Trophoblast cell (in vitro differentiated cells and primary cell): ENCODE measurements around the gene USO1.
A peak's percentile ranks its signal among the peaks of the same experiment; 100 is the strongest.
"Not testable (repeated sequence)": the region's sequence is repeated elsewhere in the genome, so short reads cannot be mapped to it uniquely, and the experiment has no call there.

Source experiments
- DNase-seq, 2 donors: peaks; one replicate each; pipeline ENCODE4 v3.0.0-alpha.2; 2016
- H2AFZ ChIP-seq: 2 replicates; pipeline ENCODE4 v1.6.1; 2013; ENCODE audit warnings: low read length, moderate library complexity, mild to moderate bottlenecking; ENCODE audit not compliant: insufficient read depth, poor library complexity
- H2AK5ac ChIP-seq: 2 replicates; pipeline ENCODE4 v1.6.1; 2013; ENCODE audit warnings: mild to moderate bottlenecking, low read length
- H2BK120ac ChIP-seq: 2 replicates; pipeline ENCODE4 v1.6.1; 2013; ENCODE audit warnings: low read length, mild to moderate bottlenecking, moderate library complexity; ENCODE audit not compliant: insufficient read depth, poor library complexity
- H2BK12ac ChIP-seq: 2 replicates; pipeline ENCODE4 v1.6.1; 2013; ENCODE audit warnings: mild to moderate bottlenecking, low read length, moderate library complexity
- H2BK5ac ChIP-seq: 2 replicates; pipeline ENCODE4 v1.6.1; 2013; ENCODE audit warnings: low read length, low read depth, moderate library complexity, mild to moderate bottlenecking; ENCODE audit not compliant: poor library complexity
- H3K14ac ChIP-seq: 2 replicates; pipeline ENCODE4 v1.6.1; 2013; ENCODE audit warnings: mild to moderate bottlenecking, low read length
- H3K18ac ChIP-seq: 2 replicates; pipeline ENCODE4 v1.6.1; 2013; ENCODE audit warnings: mild to moderate bottlenecking, low read length
- H3K23ac ChIP-seq: 2 replicates; pipeline ENCODE4 v1.6.1; 2013; ENCODE audit warnings: low read length
- H3K27ac ChIP-seq: 2 replicates; pipeline ENCODE4 v1.5.1; 2013; ENCODE audit warnings: low read depth, mild to moderate bottlenecking, inconsistent platforms, low read length, moderate library complexity
- H3K27me3 ChIP-seq: 2 replicates; pipeline ENCODE4 v1.6.1; 2013; ENCODE audit warnings: inconsistent platforms, mild to moderate bottlenecking, low read length, moderate library complexity; ENCODE audit not compliant: insufficient read depth
- H3K36me3 ChIP-seq, 2 experiments: 1 replicate in 1 of 2; 2 replicates in 1 of 2; pipeline ENCODE4 v1.6.1; 2013; ENCODE audit warnings: low read length in 2 of 2, mild to moderate bottlenecking in 2 of 2, moderate library complexity in 1 of 2; ENCODE audit not compliant: insufficient read depth in 2 of 2, control insufficient read depth in 1 of 2
- H3K4ac ChIP-seq: 2 replicates; pipeline ENCODE4 v1.6.1; 2013; ENCODE audit warnings: low read depth, mild to moderate bottlenecking, low read length, moderate library complexity
- H3K4me1 ChIP-seq, 2 experiments: 1 replicate in 1 of 2; 2 replicates in 1 of 2; pipeline ENCODE4 v1.6.1; 2013; ENCODE audit warnings: low read length in 2 of 2, mild to moderate bottlenecking in 2 of 2, moderate library complexity in 1 of 2; ENCODE audit not compliant: insufficient read depth in 2 of 2, control insufficient read depth in 1 of 2
- H3K4me2 ChIP-seq: 2 replicates; pipeline ENCODE4 v1.6.1; 2013; ENCODE audit warnings: inconsistent platforms, mild to moderate bottlenecking, low read length, moderate library complexity
- H3K4me3 ChIP-seq: 2 replicates; pipeline ENCODE4 v1.5.1; 2013; ENCODE audit warnings: mild to moderate bottlenecking, low read depth, low read length, inconsistent platforms
- H3K79me1 ChIP-seq: one replicate; pipeline ENCODE4 v1.6.1; 2013; ENCODE audit warnings: low read length
- H3K79me2 ChIP-seq: 2 replicates; pipeline ENCODE4 v1.6.1; 2013; ENCODE audit warnings: low read length, mild to moderate bottlenecking; ENCODE audit not compliant: control insufficient read depth, insufficient read depth, poor library complexity
- H3K9ac ChIP-seq: 2 replicates; pipeline ENCODE4 v1.6.1; 2013; ENCODE audit warnings: mild to moderate bottlenecking, low read length
- H3K9me3 ChIP-seq: 2 replicates; pipeline ENCODE4 v1.6.1; 2013; ENCODE audit warnings: low read depth, mild to moderate bottlenecking, control low read depth, inconsistent platforms, low read length; ENCODE audit not compliant: insufficient read depth
- H4K12ac ChIP-seq: 2 replicates; pipeline ENCODE4 v1.6.1; 2013; ENCODE audit warnings: low read depth, mild to moderate bottlenecking, low read length, moderate library complexity
- H4K8ac ChIP-seq: 2 replicates; pipeline ENCODE4 v1.6.1; 2013; ENCODE audit warnings: low read depth, mild to moderate bottlenecking, low read length, moderate library complexity
- H4K91ac ChIP-seq: one replicate; pipeline ENCODE4 v1.6.1; 2013; ENCODE audit warnings: low read depth, mild to moderate bottlenecking, low read length, moderate library complexity
- WGBS: extraction: QIAGEN DNeasy Blood & Tissue Kit; methylation state at CpG from one replicate; pipeline ENCODE4 v1.1.7; 2013; ENCODE audit warnings: missing lambda C conversion rate; ENCODE audit not compliant: insufficient read length, insufficient coverage; ENCODE audit errors: extremely low coverage; 5-methylcytosine and 5-hydroxymethylcytosine counted together

USO1 gene

GRCh38 chr4:75725942-75726538 lies 1.7 kb downstream of the USO1 start:
- H3K23ac ChIP-seq, H2BK120ac ChIP-seq, H2AK5ac ChIP-seq, H4K8ac ChIP-seq, H3K4ac ChIP-seq, H4K12ac ChIP-seq, H3K4me1 ChIP-seq, H2AFZ ChIP-seq, H3K14ac ChIP-seq, DNase-seq, H3K18ac ChIP-seq, H4K91ac ChIP-seq, H3K27ac ChIP-seq, H3K9me3 ChIP-seq, H3K27me3 ChIP-seq, H3K79me1 ChIP-seq, H3K4me3 ChIP-seq, H3K9ac ChIP-seq, H2BK5ac ChIP-seq, H2BK12ac ChIP-seq, H3K36me3 ChIP-seq: not testable (repeated sequence)
- no CpG with 5 or more reads among the region's 20 CpGs for WGBS
- peaks cover 14% of the 10 kb centered on the region for H3K79me2 ChIP-seq
- peak overlapping the region; percentile 44 for H3K4me2 ChIP-seq

DNA sequence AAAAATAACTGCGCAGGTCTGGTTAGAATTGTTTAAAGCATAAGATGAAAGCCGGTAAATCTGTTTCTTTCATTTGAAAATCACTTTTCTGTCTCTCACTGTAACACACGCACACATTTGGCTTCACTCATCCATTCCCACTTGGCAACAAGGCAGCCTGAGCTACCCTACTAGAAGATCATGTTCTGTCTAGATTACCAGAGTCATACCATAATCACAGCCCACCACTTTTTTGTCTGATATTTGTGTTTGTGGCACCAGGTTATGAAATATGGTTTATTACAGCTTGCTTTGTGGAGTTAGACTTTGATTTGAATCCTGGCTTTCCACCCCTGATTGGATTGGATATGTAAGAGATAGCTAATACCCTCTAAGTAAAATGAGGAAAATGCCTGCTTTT lies 2.2 kb downstream of the USO1 start:
- Histone ChIP-seq H3K27me3 (no peaks in the 10 kb centered on the region), H3K4me3 (no peak overlapping the region), H3K4me1 (peaks cover 0 to 9% of the 10 kb centered on the region in 2 experiments), H2BK120ac (no peak overlapping the region), H2BK5ac (no peak overlapping the region), H4K12ac (no peak overlapping the region), H3K18ac (no peak overlapping the region), H3K79me2 (peaks cover 14% of the 10 kb centered on the region), H3K4me2 (peak overlapping the region; percentile 30), H2BK12ac (no peak overlapping the region), H3K36me3 (peaks cover 0 to 5% of the 10 kb centered on the region in 2 experiments), H3K14ac (no peak overlapping the region), H3K27ac (no peak overlapping the region), H2AK5ac (no peak overlapping the region), H4K8ac (no peak overlapping the region), H3K9ac (no peak overlapping the region), H3K79me1 (peaks cover 10% of the 10 kb centered on the region), H3K23ac (no peak overlapping the region), H4K91ac (no peak overlapping the region), H3K9me3 (no peaks in the 10 kb centered on the region), H2AFZ (no peak overlapping the region), H3K4ac (peak overlapping the region; percentile 19)
- no peak for DNase-seq
- WGBS, result no CpG with 5 or more reads among the region's 3 CpGs

DNA sequence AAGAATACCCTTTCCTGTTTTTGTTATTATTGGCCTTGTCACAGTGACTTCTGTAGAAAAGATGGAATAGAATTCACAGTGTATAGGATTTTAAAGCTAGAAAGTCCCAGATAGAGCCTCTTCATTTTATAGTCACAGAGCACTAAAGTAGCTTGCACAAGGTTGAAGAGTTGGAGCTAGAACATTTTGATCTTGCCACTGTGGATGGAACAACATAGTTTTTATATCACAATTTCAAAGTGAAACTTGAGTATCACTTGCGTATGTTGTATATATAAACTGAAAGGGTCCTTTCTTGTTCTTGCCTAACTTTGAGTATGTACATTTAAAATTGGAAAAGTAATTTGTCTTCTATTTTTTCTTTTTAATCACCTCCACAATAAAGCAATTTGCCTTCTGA lies 2.7 kb downstream of the USO1 start:
- no peak overlapping the region for H4K8ac ChIP-seq
- no peaks in the 10 kb centered on the region for H3K27me3 ChIP-seq
- no peak overlapping the region for H3K23ac ChIP-seq
- H3K79me2 ChIP-seq, result peaks cover 14% of the 10 kb centered on the region
- no peak overlapping the region for H3K4ac ChIP-seq
- no peak overlapping the region for H3K9ac ChIP-seq
- H3K27ac ChIP-seq, result no peak overlapping the region
- H2BK5ac ChIP-seq, result no peak overlapping the region
- H3K36me3 ChIP-seq, result peaks cover 0 to 5% of the 10 kb centered on the region in 2 experiments
- DNase-seq, result no peak
- peaks cover 10% of the 10 kb centered on the region for H3K79me1 ChIP-seq
- no CpG with 5 or more reads among the region's 1 CpG for WGBS
- no peak overlapping the region for H2BK12ac ChIP-seq
- H3K14ac ChIP-seq, result no peak overlapping the region
- no peak overlapping the region for H3K4me3 ChIP-seq
- no peak overlapping the region for H2BK120ac ChIP-seq
- H3K4me2 ChIP-seq, result no peak overlapping the region
- no peak overlapping the region for H4K12ac ChIP-seq
- peaks cover 0 to 9% of the 10 kb centered on the region in 2 experiments for H3K4me1 ChIP-seq
- H2AK5ac ChIP-seq, result no peak overlapping the region
- no peak overlapping the region for H2AFZ ChIP-seq
- no peaks in the 10 kb centered on the region for H3K9me3 ChIP-seq
- H3K18ac ChIP-seq, result no peak overlapping the region
- no peak overlapping the region for H4K91ac ChIP-seq

GRCh38 chr4:75729836-75730235 lies 5.5 kb downstream of the USO1 start:
- WGBS, result no CpG with 5 or more reads among the region's 3 CpGs
- peaks cover 0 to 4% of the 10 kb centered on the region in 2 experiments for H3K4me1 ChIP-seq
- H4K91ac ChIP-seq, result no peak overlapping the region

More at GRCh38 chr4:75729836-75730235, 5.5 kb downstream of the USO1 start:
- H4K12ac ChIP-seq, result no peak overlapping the region
- H3K79me1 ChIP-seq, result peaks cover 3% of the 10 kb centered on the region
- no peak overlapping the region for H3K4me2 ChIP-seq
- peaks cover 0 to 5% of the 10 kb centered on the region in 2 experiments for H3K36me3 ChIP-seq
- no peak overlapping the region for H2BK5ac ChIP-seq
- no peak overlapping the region for H4K8ac ChIP-seq
- no peak overlapping the region for H2AFZ ChIP-seq
- H2BK12ac ChIP-seq, result no peak overlapping the region
- H3K9ac ChIP-seq, result no peak overlapping the region
- H2AK5ac ChIP-seq, result no peak overlapping the region
- no peak overlapping the region for H3K4ac ChIP-seq
- H3K27ac ChIP-seq, result no peak overlapping the region
- no peaks in the 10 kb centered on the region for H3K9me3 ChIP-seq
- no peak overlapping the region for H2BK120ac ChIP-seq
- H3K18ac ChIP-seq, result no peak overlapping the region
- H3K27me3 ChIP-seq, result no peaks in the 10 kb centered on the region
- DNase-seq, result no peak
- H3K79me2 ChIP-seq, result peaks cover 8% of the 10 kb centered on the region
- H3K23ac ChIP-seq, result no peak overlapping the region
- no peak overlapping the region for H3K4me3 ChIP-seq
- no peak overlapping the region for H3K14ac ChIP-seq
